DMS 273 treated with DMSO at 0.1 percent for 48 hours (cell line): Measurements from ENCODE around the gene MOB1B.
"Not testable (repeated sequence)": the region's sequence is repeated elsewhere in the genome, so short reads cannot be mapped to it uniquely, and the experiment has no call there.

Experiments
- DNase-seq: peaks from one replicate; lab custom pipeline; 2025; lab: John Stamatoyannopoulos, UW

Gene MOB1B

DNA sequence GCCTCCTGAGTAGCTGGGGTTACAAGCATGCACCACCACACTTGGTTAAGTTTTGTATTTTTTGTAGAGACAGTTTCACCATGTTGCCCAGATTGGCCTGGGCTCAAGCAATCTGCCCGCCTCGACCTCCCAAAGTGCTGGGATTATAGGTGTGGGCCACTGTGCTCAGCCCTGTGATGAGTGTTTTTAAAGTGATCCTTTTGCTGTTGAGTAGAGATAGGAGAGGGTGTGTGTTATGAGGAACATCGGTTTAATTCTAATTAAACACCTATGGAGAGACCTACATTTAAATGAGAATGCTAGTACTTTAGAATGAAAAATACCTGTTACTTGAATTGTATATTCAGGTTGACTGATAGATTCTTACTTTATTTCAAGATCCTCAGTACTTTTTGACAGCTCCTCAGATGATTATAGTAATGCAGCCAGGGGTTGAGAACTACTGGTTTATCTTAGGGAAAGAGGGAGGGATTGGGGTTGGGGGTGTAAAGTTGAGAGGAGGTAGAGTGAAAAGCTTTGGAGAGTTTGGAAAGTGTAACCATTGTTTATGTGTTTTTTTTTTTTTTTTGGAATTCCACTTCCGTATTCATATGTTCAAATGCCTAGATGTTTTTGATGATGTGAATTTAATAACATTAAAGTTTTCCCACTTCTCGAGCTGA is 54.5 kb downstream of the MOB1B start:
- DNase-seq: no peak

DNA sequence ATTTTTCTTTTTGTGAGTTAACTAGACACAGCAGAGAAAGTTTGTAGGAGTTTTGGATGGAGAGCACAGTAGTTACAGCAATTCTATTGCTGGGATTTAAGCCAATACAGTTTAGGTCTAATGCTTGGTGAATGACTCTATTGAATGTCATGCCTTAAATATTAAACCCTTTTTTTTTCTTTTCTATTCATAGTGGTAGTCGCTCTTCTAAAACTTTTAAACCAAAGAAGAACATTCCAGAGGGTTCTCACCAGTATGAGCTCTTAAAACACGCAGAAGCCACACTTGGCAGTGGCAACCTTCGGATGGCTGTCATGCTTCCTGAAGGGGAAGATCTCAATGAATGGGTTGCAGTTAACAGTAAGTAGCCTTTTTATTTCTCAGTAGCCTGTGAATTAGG is 56.5 kb downstream of the MOB1B start:
- no peak for DNase-seq

DNA sequence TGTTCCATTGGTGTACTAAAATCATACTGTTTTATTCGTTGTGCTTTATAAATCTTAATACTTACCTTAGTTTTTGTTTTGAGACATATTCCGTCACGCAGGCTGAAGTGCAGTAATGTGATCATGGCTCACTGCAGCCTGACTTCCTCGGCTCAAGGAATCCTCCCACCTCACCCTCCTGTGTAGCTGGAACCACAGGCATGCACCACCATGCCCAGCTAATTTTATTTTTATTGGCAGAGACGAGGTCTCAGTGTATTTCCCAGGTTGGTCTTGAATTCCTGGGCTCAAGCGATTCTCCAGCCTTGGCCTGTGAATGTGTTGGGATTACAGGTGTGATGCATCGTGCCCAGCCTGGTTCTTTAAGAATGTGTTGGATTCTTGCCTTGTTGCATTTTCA is 66.9 kb downstream of the MOB1B start:
- no peak for DNase-seq

DNA sequence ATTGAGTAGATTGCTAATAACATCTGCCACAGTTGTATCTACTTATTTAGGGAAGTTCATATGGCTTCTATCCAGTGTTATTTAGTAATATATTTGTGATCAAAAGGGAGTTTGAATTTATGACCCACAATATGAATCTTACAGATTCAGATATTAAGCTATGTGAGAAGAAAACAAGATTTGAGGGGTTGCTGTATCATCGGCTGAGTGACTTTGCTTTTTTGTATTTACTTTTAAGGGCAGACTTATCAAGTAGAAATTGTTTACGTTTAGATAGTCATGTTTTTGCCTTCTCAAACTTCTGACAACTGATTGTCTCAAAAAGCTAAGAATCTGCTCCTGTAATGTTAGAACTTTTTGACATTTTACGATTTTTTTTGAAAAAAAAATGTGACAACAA is 74.1 kb downstream of the MOB1B start:
- DNase-seq: no peak

DNA sequence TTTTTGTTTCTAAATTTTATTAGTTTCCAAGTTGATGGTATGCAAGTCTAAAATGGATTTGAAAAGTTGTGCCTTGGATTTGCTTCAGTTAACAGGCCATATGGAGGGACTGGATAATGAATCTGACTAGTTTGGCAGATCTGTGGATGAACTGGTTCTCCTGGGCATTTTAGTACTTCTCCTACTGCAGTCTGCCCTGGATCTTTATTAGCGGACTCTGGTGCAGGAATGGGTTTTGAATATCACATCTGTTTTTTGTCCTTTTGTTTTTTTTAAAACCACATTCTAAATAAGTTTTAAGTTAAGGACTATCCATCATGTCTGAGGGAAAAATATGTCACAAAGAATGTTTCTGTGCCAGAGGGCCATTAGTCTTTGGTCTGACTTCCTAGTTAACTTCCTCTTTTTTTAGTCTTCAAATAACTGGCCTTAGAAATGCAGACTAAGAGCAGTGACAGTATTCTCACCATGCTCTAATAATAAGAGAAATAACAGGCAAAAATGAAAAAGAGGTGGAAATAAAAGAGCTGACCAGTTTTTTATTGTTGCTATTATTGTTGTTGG is 77.4 kb downstream of the MOB1B start:
- DNase-seq: no peak

DNA sequence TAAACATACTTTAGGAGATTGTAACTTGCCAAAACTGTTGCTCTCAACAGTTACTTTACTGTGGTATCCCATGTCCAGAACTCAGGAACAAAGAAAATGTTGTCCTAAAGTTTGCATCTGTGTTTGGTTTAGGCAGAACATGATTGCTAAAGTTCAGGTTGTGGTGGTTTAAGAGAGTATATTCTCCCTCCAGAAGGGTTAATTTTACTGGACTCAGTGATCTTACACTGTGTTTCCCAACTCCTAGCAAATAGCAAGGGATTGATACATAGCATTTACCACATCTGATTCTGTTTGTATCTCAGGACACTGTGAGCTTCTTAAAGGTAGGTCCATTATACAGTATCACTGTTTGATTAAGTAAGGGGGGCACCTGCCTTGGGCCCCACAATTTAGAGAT is 78.0 kb downstream of the MOB1B start:
- no peak for DNase-seq

DNA sequence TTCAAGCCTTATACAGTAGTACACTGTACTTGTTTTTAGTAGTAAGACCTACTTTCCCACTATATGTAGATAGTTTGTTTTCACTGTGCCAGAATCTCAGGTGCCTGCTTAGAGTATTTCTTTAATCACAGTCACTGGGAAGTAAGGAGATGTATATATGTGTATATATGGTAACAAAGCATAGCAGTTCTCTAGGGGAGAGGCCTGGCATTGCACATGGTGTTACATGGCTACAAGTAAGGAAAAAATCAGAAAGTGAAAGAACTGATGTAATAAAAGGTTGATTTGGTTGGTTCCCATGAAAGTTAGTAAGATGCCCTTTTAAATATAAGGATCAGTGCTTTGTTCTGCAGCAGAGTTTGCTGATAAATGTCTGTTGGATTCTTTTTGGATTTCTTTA is 81.9 kb downstream of the MOB1B start:
- no peak for DNase-seq

DNA sequence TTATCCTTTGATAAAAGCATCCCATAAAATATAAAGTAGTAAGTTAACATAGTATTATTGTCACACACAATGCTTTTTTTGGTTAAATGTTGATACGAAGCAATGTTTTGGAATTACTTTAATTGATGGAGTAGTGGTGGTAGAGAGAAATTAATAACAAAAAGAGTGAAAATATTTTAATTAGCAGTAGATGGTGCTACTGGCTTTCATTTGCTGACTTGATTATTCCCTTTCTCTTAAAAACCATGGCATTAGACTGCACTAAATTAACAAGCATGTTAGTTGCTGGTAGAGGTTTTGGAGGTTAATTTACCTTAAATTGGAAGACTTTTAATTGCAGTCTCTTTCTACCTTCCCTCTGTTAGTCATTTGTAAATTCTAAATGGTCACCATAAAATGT is 82.4 kb downstream of the MOB1B start:
- no peak for DNase-seq

DNA sequence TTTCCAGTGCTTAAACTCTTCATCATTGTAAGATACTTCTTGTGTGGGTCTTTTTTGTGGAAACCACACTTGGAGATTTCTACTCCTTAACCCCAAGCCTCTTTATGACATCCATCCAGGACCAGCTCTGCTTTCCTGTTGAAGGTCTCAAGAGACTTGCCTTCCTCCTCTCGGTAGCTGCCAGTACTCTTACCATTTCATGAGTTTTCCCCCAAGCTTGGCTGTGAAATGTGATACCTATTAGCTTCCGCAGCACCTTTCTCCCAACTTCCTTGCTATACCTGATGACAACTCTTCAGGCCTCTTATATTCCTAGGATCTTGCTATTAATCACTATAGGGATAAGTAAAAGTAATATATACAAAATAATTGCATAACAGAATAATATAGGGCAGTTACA is 89.4 kb downstream of the MOB1B start:
- DNase-seq: no peak

DNA sequence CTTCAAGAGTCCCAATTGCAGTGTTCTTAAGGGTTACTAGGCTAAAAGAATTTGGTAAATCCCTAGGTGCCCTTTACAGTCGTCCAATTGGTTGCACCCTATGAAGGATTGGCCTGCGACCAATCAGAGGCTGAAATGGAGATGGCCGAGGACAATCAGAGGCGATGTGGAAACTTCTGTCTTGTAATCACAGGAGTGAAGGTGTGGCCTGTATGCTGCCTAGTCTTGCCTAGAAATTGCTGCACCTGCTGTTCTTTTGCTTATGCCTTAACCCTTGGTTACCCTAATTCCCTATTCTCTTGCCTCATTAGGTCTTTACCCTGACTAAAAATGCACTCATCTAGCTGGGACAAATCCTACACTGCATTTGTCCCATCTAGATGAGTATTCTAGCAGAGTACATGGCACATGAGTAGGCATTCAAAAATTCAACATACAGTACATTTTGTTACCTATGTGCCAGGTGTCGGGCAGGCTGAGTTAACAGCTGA is 90.3 kb downstream of the MOB1B start:
- no peak for DNase-seq

DNA sequence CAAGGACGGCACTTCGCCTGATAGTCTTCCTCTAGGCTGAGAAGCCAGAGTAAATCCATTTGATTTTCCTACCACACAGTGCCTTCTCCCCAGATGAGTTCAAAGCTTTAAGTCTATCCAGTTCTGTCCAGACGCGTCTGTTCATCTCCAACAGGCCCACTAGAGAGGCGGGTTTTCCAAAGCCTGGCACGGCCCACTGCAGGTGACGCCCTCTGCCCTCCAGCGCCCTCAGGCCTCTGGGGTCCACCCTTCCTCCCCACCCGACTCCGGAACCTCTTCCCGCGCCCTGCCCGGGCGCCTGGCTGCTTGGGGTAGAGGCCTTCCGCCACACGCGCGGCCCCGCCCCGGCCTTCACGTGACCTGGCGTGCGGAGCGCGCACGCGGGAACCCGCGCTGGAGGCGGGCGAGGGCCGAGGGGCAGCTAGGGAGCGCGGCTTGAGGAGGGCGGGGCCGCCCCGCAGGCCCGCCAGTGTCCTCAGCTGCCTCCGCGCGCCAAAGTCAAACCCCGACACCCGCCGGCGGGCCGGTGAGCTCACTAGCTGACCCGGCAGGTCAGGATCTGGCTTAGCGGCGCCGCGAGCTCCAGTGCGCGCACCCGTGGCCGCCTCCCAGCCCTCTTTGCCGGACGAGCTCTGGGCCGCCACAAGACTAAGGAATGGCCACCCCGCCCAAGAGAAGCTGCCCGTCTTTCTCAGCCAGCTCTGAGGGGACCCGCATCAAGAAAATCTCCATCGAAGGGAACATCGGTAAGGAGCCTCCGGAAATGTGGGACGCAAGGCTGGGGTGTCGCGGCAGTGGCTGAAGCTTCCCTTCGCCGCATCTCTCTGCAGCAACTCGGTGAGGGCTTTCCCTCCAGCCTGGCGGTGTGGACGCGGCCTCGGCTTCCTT is 91.3 kb downstream of the MOB1B start, which contains the start of gene DCK:
Gene DCK (plus strand): TSS at position 469 of the 888 bp plus-strand sequence. CDS start 187 bp downstream, at position 656.
- peak; percentile 58 for DNase-seq

DNA sequence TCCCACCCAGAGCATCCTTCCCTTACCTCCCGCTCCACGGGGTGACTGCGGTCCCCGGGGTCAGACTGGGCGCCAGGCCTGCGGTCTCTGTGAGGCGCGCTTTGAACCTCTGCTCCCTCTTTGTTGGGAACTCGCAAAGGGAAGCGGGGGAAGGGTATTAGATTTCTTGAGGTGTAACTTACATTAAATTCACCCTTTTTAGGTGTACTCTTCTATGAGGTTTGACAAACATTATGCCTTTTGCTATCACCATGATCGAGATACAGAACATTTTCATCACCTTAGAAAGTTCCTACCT is 91.8 kb downstream of the MOB1B start:
- no peak for DNase-seq

DNA sequence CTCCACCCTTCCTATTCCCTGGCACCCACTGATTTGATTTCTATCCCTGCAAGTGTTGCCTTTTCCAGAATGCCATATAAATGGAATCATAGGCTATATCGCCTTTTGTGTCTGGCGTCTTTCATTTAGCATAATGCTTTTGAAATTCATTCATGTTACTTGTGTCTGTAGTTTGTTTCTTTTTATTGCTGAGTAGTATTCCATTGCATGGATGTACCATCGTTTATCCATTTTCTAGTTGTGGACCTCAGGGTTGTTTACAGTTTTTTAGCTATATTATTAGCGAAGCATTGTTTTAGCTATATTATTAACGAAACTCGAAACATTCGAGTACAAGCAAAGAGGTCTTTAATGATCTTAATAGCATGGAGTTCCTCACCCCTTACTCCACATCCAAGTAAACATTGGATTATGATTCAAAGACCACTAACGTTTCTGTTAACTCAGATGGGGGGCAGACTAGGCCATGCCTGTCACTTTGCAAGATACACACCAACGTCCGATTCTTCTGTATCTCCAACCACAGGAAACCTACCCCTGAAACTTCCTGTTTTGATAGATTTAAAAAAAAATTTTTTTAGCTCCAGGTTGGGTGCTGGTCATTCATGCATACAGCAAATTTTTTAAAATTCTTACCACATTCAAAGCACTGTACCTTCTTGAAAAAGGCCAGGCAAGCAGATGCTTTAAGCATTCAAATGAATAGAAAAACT is 92.4 kb downstream of the MOB1B start:
- no peak for DNase-seq

DNA sequence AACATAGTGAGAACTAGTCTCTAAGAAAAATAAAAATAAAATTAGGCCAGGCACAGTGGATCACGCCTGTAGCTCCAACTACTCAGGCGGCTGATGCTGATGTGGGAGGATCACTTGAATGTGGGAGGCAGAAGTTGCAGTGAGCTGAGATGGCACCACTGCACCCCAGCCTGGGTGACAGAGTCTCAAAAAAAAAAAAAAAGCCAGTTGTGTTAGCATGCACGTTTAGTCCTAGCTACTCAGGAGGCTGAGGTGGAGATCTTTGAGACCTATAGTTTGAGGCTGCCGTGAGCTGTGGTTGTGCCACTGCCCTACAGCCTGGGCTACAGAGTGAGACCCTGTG is 93.8 kb downstream of the MOB1B start:
- no peak for DNase-seq

DNA sequence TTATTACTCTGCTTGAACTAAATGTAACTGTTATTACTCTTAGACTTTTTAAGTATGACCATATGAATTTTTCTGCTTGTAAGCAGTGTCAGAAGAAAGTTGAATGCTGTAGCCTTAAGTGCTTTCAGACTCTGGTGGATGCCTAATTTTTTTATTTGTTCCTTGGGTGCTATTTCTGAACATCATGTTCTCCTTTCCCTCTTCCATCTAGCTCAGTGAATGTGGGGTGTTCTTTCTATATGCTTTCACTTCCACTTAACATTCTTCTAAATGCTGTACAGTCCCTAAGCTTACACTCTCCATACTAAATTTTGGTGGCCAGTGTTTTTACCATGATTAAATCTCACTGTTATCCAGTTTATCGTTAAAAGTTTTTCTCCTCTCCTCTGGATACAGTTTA is 94.9 kb downstream of the MOB1B start:
- DNase-seq: no peak

DNA sequence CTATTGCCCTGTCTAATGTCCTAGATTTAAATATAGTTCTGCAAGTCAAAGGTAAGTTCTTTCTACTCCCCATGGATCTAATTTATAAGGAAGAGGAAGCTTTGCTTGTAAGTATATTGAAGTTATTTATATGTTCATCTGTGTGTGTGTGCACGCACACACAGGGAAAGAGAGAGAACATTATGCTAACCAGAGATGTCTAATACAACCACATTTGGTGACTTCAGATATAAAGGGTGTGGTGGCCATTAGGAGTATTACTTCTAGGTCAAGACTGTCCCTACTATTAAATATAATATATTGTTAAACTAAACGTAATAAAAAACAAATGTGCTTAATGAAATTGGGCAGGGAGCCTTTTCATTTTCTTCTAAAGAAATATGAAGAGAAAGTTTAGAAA is 95.4 kb downstream of the MOB1B start:
- DNase-seq: no peak

DNA sequence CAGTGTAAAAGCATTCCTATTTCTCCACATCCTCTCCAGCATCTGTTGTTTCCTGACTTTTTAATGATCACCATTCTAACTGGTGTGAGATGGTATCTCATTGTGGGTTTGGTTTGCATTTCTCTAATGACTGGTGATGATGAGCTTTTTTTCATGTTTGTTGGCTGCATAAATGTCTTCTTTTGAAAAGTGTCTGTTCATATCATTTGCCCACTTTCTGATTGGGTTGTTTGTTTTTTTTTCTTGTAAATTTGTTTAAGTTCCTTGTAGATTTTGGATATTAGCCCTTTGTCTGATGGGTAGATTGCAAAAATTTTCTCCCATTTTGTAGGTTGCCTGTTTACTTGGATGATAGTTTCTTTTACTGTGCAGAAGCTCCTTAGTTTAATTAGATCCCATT is 97.5 kb downstream of the MOB1B start:
- not testable (repeated sequence) for DNase-seq

DNA sequence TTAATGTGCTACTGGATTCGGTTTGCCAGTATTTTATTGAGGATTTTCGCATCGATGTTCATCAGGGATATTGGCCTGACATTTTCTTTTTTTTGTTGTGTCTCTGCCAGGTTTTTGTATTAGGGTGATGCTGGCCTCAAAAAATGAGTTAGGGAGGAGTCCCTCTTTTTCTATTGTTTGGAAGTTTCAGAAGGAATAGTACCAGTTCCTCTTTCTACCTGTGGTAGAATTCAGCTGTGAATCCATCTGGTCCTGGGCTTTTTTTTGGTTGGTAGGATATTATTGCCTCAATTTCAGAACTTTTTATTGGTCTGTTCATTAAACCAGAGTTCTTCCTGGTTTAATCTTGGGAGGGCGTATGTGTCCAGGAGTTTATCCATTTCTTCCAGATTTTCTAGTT is 99.2 kb downstream of the MOB1B start:
- not testable (repeated sequence) for DNase-seq

DNA sequence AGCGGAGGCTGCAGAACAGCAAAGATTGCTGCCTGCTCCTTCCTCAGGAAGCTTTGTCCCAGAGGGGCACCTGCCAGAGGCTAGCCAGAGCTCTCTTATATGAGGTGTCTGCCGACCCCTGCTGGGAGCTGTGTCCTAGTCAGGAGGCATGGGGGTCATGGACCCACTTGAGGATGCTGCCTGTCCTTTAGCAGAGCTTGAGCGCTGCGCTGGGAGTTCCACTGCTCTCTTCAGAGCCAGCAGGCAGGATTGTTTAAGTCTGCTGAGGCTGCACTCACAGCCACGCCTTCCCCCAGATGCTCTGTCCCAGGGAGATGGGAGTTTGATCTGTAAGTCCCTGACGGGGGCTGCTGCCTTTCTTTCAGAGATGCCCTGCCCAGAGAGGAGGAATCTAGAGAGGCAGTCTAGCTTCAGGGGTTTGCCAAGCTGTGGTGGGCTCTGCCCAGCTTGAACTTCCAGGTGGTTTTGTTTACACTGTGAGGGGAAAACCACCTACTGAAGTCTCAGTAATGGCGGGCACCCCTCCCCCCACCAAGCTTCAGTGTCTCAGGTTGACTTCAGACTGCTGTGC is 102.2 kb downstream of the MOB1B start:
- DNase-seq: no peak

DNA sequence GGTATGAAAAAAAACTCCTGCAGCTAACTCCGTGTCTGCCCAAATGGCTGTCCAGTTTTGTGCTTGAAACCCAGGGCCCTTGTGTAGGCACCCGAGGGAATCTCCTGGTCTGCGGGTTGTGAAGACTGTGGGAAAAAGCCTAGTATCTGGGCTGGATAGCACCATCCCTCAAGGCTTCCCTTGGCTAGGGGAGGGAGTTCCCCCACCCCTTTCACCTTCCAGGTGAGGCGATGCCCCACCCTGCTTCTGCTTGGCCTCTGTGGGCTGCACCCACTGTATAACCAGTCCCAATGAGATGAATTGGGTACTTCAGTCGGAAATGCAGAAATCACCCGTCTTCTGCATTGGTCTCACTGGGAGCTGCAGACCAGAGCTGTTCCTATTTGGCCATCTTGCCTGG is 102.9 kb downstream of the MOB1B start:
- not testable (repeated sequence) for DNase-seq

DNA sequence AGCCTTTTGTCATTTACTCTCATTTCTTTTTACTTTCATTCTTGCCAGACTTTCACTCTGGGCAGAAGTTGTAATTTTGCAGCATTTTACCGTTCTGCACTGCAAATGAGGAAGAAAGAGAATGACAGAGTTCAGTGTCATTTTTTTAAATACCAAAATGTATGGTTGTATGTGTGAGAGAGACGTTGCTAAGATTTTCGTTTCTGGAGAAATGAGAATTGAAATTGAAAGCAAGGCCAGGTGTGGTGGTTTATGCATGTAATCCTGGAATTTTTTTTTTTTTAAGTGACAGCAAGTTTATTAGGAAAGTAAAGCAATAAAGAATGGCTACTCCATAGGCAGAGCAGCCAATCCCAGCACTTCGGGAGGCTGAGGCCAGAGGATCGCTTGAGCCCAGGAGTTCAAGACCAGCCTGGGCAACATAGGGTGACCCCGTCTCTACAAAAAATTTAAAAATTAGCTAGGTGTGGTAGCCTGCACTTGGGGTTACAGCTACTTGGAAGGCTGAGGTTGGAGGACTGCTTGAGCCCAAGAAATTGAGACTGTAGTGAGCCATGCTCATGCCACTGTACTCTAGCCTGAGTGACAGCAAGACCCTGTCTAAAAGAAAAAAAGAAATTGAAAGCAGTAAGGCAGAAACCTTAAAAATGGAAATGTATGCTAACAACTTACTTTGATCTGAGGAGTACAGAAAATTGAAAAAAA is 104.2 kb downstream of the MOB1B start:
- no peak for DNase-seq

DNA sequence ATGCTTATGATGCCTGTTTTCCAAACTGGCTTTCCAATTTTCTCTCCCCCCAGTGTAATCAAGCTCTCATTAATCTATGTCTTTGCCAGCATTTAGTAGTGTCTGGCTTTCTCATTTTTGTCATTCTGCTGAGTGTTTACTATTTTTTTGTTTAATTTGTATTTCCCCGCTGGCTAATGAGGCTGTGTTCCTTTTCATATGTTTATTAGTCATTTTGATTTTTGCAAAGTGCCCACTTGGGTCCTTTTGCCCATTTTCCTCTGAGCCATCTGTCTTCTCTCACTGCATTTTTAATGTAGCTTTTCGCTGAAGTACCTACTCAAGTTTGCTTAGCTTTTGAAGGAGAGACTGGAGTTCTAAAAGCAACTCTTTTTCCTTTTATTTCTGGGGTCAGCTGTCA is 106.0 kb downstream of the MOB1B start:
- no peak for DNase-seq
